EL (cell line): Measurements from ENCODE around the gene HCAR3.
"Not testable (repeated sequence)": the region's sequence is repeated elsewhere in the genome, so short reads cannot be mapped to it uniquely, and the experiment has no call there.

Experiments
- DNase-seq: peaks from one replicate; pipeline ENCODE4 v3.0.0-alpha.2; 2016

The HCAR3 gene

DNA sequence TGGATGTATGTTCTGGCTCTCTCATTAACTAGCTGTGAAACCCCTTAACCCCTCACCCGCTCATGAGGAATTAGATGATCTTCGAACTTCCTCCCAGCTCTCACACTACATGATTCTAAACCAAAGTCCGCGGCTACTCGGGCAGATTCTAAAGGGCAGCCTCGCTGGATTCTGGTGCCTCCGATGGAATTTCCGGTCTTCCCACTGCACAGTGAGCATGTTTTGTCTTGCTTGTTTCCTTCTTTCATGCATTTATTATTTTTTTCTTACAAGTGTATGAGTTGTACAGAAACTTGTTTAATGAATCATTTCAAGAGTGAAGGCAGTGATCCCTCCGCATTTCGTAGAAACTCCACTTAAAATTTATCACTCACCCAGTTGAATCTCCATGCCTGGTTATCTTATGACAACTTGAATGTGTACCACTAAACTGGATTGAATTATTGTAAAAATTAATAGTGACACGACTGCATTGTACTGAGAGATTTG is 4.5 kb upstream of the HCAR3 start:
- no peak for DNase-seq

DNA sequence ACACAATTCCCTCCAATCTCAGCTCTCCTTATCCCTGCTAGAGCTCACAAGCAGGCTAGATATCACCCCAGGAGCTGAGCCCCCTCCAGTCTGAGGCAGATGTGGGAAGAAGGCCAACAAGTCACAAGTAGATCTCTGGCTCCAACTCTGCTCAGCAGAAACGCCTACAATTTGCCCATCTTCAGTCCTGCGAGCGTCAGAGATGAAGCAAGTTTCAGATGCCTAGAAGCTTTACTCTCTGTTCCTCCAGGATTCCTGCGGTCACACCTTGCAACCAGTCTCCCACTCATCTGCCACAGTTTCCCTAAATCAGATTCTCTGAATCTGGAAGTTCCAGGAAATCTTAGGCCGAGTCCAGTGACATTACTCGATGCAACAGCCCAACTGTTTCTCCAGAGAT is 1.4 kb downstream of the HCAR3 start:
- DNase-seq: not testable (repeated sequence)

DNA sequence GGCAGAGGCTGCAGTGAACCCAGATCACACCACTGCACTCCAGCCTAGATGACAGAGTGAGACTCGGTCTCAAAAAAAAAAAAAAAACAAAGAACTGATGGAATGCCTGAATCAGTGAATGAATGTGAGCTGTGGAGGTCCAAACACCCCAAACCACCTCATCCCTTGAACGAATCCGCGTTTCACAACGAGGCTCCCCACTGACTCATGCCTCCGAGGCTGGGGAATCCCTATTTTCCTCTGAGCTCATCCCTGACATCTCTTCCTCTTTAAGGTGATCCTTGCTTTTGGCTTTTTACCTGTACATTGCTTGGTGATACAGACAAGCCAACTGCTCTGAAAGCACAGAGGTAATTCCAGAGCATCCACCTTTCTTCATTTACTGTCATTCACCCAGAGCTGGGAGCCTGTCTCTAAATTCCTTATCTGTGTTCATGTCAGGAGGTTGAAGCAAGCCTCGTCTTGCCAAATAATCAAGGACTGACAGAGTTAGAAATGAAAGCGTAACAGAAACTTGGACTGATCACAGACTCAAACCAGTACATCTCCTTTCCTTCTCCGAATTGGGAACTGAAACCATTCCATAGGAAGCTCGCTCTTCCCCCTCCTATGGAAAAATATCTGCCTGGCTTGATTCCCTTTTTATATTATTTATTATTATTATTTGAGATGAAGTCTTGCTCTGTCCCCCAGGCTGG is 3.0 kb downstream of the HCAR3 start:
- not testable (repeated sequence) for DNase-seq

DNA sequence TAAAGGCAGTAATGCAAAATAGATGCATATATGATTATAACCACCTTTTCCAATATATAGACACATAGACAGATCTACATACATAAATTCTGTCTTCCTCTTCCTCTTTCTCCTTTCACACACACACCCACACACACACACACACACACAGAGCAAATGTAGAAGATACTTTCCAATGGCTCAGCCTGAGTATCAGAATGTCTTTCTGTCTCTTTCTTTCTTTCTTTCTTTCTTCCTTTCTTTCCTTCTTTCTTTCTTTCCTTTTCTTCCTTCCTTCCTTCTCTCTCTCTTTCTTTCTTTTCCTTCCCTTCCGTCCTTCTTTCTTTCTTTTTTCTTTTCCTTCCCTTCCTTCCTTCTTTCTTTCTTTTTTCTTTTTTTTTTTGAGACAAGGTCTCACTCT is 5.3 kb downstream of the HCAR3 start:
- DNase-seq: not testable (repeated sequence)

DNA sequence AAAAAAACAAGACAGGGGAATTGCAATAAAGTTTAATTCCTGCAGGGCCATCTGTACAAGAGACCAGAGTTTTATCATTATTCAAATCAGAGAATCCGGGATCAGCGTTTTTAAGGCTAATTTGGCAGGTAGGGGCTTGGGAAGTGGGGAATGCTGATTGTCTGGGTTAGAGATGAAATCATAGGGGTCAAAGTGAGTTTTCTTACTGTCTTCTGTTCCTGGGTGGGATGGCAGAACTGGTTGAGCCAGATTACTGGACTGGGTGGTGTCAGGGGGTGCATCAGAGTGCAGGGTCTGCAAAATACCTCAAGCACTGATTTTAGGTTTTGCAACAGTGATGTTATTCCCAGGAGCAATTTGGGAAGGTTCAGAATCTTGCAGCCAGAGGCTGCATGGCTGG is 6.3 kb downstream of the HCAR3 start:
- not testable (repeated sequence) for DNase-seq

DNA sequence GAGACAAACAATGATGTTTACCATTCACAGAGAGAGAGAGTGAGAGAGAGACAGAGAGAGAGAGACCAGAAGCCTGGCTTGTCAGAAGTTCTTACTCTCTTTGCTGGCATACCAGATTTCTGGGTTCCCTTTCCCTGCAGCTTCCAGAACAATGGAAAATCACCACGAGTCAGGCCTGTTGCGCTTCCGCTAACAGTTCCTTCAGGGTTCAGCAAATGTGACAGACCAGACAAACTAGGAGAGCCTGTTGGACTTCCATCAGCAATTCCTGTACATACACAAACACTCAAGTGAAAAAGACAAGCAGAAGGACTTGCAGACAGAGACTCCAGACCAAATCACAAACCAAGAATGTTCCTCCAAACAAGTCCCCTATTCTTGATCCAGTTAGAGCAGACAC is 7.3 kb downstream of the HCAR3 start:
- not testable (repeated sequence) for DNase-seq

DNA sequence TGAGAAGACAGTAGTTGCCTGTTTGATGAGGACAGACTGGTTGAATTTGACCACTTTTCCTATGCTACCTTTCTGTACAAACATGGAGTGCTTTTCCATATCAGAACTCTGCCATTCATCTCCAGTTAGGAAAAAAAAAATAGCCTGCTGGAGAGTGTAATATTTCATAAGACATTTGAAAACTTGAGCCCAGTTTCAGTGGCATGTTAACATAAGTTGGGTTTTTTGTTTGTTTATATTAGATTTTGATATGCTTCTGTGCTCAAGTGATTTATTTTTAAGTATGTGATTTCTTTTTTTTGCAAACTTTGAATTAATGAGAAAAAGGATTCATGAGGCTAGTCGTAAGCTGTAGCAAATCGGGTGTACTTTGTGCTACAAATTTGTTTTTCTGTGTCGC is 12.8 kb downstream of the HCAR3 start:
- DNase-seq: not testable (repeated sequence)

DNA sequence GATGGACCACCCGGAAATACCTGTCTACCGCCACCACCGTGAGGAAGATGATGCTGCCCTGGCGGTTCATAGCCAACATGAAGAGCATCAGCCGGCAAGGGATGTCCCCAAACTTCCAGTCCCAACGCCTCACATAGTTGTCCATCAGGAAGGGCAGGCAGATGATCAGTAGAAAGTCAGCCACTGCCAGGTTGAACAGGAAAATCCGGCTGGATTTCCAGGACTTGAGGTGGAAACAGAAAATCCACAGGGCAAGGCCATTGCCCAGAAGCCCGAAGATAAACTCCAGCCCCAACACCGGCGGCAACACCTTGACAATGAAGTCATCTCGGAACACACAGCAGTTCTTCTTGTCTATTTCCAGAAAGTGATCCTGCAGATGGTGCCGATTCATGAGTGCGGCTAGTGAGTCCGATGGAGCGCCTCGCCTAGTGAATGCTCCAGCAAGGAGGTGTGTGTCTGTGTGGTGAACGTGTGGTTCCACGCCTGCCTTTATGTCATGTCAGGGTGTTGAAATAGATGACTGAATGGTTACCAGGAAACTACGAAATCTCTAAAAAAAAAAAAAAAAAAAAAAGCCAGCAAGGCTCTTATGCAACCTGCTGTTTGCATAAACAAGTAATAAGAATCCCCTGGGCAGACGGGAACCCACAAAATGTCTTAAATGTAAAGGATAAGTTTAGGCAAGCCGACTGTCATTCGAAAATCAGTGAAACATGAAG is 13.6 kb downstream of the HCAR3 start, which contains the start of gene HCAR2:
HCAR2 (minus strand) TSS at position 468 of the 722 bp plus-strand sequence; CDS start at position 394, 74 bp downstream.
- not testable (repeated sequence) for DNase-seq

DNA sequence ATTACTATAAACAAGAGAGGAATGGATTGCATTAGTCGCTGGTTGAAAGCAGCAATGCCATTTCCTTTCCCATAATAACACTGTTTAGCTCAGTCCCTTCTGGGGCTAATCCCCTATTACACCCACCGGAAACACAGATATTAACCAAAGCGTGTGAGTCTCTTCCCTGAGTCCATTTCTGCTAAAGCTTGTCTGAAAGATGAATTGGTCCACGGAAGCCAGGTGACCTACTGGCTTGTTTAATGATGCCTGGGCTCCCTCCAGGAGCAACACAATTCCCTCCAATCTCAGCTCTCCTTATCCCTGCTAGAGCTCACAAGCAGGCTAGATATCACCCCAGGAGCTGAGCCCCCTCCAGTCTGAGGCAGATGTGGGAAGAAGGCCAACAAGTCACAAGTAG is 15.1 kb downstream of the HCAR3 start:
- DNase-seq: not testable (repeated sequence)

DNA sequence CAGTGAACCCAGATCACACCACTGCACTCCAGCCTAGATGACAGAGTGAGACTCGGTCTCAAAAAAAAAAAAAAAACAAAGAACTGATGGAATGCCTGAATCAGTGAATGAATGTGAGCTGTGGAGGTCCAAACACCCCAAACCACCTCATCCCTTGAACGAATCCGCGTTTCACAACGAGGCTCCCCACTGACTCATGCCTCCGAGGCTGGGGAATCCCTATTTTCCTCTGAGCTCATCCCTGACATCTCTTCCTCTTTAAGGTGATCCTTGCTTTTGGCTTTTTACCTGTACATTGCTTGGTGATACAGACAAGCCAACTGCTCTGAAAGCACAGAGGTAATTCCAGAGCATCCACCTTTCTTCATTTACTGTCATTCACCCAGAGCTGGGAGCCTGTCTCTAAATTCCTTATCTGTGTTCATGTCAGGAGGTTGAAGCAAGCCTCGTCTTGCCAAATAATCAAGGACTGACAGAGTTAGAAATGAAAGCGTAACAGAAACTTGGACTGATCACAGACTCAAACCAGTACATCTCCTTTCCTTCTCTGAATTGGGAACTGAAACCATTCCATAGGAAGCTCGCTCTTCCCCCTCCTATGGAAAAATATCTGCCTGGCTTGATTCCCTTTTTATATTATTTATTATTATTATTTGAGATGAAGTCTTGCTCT is 16.4 kb downstream of the HCAR3 start:
- DNase-seq: not testable (repeated sequence)

DNA sequence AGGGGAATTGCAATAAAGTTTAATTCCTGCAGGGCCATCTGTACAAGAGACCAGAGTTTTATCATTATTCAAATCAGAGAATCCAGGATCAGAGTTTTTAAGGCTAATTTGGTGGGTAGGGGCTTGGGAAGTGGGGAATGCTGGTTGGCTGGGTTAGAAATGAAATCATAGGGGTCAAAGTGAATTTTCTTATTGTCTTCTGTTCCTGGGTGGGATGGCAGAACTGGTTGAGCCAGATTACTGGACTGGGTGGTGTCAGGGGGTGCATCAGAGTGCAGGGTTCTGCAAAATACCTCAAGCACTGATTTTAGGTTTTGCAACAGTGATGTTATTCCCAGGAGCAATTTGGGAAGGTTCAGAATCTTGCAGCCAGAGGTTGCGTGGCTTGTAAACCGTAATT is 19.7 kb downstream of the HCAR3 start:
- not testable (repeated sequence) for DNase-seq

DNA sequence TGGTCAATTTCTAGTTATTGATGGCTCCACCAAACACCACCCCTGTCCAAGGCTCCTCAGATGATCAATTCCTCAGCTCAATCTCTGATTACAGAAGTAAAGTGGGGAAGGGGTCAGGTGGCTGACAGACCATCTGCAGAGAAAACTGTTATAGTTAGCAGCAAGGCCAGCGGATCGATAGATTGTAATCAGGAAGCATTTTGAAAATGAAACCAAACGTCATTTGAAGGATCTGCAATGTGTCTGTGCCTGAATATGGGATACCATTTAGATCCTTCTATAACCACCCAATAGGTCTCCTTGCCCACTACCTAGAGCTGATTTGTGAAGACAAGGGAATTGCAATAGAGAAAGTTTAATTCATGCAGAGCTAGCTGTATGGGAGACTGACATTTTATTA is 25.0 kb downstream of the HCAR3 start:
- no peak for DNase-seq

DNA sequence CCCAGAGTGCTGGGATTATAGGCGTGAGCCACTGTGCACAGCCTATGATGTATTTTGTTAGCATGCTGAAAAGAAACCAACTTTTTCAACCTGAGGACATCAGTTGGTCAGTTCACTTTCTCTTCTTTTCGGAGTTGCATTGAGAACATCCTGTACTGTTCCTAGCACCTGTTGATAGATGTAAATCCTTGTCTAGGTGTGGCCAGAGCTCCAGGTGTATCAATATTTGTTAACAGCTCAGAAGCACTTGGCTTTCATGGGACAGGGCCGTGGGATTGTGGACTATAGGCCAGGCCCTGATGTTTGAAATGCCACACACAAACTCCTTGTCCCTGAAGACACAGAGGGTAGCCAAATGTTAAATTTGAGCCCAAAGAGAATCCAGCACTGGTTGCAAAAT is 28.3 kb downstream of the HCAR3 start:
- DNase-seq: no peak

DNA sequence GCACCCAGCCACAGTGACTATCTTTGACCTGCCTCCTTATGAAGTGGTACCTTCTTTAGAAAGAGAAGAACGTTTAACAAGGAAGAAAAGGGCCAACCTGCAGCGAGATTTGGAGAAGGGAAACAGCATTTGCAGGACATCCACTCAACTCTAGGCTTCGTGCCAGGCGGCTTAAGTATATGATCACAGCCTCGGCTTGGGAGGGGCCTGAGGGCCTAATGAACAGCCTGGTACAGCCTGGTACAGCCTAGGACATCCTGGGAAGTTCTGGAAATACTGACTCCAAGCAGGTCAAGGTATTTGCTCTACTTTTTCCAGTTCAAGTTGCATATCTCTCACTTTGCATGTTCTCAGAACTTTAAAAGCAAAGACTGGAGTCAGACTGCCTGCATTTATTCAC is 29.5 kb downstream of the HCAR3 start:
- DNase-seq: no peak

DNA sequence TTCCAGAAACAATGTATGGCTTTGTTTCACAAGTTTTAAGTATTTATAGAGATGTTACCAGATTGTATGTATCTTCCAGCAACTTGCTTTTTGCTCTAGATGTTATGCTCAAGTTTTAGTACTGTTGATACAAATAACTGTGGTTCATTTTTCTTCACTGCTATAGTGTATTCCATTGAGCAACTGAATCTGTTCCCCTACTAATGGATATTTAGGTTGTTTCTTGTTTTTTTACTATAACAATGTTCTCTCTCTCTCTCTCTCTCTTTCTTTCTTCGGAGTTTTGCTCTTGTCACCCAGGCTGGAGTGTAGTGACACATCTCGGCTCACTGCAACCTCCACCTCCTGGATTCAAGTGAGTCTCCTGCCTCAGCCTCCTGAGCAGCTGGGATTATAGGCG is 30.1 kb downstream of the HCAR3 start:
- no peak for DNase-seq

DNA sequence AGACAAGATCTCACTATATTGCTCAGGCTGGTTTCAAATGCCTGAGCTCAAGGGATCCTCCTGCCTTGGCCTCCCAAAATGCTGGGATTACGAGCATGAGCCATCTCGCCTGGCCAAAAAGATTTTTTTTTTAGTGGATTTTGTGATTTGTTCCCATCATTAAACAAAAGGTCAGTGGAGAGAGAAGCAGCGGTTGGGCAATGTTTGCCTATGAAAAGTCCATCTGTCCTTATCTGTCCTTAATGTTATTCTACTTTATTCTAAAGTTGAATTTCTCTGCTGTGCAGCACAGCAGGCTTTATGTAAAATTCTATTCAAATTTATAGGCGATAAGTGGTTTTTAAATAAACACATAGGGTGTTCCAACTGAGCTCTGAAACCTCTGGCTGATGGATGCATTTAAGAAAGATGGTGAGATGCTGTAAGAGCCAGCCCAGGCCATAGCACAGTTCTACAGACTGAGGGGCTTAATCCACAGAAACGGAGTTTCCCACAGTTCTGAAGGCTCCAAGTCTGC is 32.3 kb downstream of the HCAR3 start:
- DNase-seq: no peak

DNA sequence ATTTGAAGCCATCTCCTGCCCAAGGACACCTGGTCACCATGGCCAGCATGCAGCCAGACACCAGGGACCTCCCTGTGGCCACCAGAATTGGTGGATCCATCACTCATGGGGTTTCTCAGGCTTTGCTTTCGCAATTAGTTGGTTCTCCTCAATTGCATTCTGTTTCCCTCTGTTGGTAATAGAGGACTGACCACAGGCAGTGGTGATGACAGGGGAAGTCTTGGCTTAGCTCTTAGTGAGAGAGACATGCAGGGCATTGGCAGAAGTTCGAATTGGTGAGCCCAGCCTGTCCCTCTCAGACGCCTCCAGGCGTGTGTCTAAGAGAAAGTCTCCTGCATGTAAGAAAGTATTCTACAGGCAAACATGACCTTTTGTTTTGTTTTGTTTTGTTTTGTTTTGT is 34.8 kb downstream of the HCAR3 start:
- peak; percentile 27 for DNase-seq

DNA sequence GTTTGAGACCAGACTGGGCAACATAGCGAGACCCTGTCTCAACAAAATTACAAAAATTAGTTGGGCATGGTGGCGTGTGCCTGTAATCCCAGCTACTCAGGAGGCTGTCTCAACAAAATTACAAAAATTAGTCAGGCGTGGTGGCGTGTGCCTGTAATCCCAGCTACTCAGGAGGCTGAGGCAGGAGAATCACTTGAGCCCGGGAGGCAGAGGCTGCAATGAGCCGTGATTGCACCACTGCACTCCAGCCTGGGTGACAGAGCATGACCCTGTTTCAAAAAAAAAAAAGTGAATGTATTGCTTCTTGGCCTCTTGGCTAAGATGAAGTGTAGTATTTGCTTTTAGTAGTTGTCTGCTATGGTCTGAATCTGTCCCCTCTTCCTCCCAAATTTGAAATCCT is 35.6 kb downstream of the HCAR3 start:
- DNase-seq: not testable (repeated sequence)

DNA sequence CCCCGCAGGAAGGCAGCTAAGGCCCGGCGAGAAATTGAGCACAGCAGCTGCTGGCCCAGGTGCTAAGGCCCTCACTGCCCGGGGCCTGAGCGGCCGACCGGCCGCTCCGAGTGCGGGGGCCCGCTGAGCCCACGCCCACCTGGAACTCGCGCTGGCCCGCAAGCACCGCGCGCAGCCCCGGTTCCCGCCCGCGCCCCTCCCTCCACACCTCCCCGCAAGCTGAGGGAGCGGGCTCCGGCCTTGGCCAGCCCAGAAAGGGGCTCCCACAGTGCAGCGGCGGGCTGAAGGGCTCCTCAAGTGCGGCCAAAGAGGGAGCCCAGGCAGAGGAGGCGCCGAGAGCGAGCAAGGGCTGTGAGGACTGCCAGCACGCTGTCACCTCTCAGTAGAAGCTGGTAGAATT is 39.8 kb downstream of the HCAR3 start:
- not testable (repeated sequence) for DNase-seq

DNA sequence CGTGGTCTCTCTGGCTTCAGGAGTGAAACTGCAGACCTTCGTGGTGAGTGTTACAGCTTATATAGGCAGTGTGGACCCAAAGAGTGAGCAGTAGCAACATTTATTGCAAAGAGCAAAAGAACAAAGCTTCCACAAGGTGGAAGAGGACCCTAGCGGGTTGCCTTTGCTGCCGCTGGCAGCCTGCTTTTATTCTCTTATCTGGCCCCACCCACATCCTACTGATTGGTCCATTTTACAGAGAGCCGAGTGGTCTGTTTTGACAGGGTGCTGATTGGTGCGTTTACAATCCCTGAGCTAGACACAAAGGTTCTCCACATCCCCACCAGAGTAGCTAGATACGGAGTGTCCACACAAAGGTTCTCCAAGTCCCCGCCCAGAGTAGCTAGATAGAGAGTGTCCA is 40.6 kb downstream of the HCAR3 start:
- DNase-seq: not testable (repeated sequence)

DNA sequence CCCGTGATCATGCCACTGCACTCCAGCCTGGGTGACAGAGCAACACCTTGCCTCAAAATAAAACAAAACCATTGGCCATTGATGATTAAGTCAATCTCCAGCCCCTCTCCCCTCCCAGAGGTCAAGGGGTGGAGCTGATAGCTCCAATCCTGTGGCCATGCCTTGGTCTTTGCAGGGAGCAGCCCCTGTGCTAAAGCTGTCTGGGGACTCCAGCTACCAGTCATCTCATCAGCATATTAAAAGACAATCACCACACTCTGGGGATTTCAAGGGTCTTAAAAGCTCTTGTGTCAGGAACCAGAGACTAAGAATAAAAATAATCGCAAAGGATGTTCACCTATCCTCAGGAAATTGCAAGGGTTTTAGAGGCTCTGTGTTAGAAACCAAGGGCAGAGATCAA is 44.1 kb downstream of the HCAR3 start:
- DNase-seq: no peak

DNA sequence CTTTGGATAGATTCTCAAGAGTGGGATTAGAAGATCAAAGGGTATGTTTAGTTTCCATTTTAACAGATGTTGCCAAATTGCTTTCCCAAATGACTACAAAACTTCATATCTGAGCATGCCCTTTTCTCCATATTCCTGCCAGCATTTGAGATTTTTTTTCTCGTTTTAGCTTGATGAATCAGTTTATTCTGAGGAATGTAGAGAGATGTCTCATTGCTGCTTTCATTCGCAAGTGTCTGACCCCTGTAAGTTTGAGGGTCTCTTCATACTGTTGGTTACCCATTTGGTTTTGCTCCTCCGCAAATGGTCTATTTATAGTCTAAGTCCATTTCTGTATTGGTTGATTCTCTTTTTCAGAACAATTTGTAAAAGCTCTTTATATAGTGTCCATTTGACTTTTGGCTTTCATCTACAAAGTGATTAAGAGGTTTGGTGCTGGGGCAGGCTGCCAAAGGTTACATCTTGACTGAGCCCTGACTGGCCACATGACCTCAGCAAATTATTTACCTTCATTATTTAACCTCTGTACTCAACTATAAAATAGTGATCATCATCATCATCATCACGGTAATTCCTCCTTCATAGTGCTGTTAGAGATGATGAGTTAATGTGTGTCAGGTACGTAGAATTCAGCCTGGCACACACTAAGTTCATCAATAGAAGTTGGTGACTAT is 47.1 kb downstream of the HCAR3 start:
- DNase-seq: peak; percentile 70

DNA sequence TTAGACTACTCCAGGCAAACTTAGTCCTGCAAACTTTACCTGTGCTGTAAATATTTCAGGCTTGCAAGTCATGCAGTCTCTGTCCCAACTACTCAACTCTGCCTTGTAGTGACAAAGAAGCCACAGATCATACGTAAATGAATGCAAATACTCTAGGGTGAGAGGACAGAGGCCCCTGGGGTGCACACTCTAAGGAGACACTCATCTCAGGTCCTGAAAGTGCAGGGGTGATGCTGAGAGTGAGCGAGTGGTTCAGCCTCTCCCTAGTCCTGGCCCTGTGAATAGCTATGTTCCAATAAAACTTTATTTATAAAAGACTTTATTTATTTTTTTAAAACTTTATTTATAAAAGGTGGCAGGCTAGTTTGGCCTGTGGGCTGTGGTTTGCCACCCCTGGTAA is 48.3 kb downstream of the HCAR3 start:
- DNase-seq: no peak
